ENCODE measurements around the gene MRLN. TPM values are rescaled to one million over a fixed set of nuclear protein-coding genes. Genes with fewer than 3 reads are reported as not detected.

MRLN gene
- not detected in 2 replicates for total RNA-seq

DNA sequence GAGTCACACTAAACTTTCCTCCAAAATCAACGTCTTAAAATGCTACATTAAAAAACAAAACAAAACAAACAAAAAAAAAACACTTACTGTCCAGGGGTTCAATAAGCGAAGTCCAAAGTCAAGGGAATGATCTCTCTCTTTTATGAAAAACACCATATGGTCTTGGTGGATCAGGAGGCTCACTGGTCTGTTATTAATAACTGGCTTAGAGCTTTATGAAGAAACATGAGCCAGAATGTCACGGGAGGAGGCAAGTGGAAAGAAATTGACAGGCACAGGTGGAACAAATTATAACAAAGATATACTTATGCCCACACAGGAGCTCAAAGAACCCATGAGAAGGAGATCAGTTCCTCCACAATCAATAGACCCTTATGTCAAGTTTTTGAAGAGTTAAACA, at the start of gene MRLN:
TSS of gene MRLN (minus strand) at position 189 of the 400 bp plus-strand sequence.

GRCh38 chr10:59709395-59710125, 43.7 kb downstream of the MRLN start, which contains the start of gene SLC16A9:
Gene SLC16A9 (minus strand): TSS chr10:59709850. CDS start chr10:59684291, 25,559 bp downstream.

Other genes with a start within 250 kb of the MRLN start
- gene SLC16A9, start 43.6 kb downstream of the MRLN start, total RNA-seq = 0.14 and 0.55 TPM in 2 replicates
- 20.6 and 21.1 TPM in 2 replicates for gene CCDC6, start 153.1 kb upstream of the MRLN start, total RNA-seq